T1000 (cell line): Measurements from ENCODE around the gene CLTRN.
"Not testable (repeated sequence)": the region's sequence is repeated elsewhere in the genome, so short reads cannot be mapped to it uniquely, and the experiment has no call there.

Experiments used
- DNase-seq: peaks from one replicate; lab custom pipeline; 2025; ENCODE audit warnings: mixed read lengths; lab: John Stamatoyannopoulos, UW

The CLTRN gene

GRCh38 chrX:15664487-15665444, at the start of gene CLTRN:
CLTRN (minus strand) TSS chrX:15664805; CDS start chrX:15664775, 30 bp downstream.
- DNase-seq = no peak

GRCh38 chrX:15704273-15704672, 39.7 kb upstream of the CLTRN start:
- DNase-seq = not testable (repeated sequence)

DNA sequence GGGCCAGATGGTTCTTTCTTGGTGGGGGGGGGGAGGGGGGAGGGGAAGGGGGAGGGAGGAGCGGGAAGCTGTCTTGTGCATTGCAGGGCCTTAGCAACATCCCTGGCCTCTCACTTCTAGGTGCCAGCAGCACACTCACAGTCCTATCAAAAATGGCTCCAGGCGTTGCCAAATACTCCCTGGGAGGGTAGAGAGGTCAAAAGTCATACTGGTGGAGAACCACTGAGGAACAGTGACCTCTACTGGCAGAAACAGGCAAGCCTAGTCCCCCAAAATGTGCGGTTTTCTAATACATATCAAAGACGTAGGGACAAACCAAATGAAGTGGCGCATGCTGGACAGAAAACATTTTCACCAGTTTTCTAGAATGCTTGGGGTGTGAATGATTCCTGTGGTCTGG, 39.2 kb upstream of the CLTRN start:
- DNase-seq = not testable (repeated sequence)

- no peak for DNase-seq
Observed at GRCh38 chrX:15702488-15703371, 38.1 kb upstream of the CLTRN start.

GRCh38 chrX:15696516-15696915, 31.9 kb upstream of the CLTRN start:
- DNase-seq = no peak

DNA sequence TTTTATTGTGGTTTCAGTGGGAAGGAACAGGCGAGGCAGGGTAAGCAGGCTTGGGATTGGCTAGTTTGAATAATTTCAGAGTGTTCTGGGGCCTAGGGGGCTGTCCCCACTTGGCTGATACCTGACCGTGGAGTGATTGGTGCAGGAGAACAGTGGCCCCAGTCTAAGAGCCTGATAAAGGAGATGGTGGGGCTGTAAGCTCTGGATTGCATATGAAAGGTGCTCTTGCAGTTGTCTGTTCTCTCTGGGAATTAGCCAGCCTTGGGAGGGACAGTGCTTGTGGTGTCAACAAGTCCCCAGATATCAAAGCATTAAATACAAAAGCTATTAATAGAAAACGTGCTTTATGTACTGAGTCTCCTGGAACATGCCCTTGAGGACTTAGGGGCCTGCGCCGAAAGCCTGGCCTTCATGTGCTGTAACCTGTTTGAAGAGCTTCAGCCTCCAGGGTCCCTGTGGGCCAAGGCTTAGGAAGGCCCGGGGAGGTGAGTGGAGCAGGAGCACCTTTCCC, 30.4 kb upstream of the CLTRN start:
- DNase-seq = no peak

DNA sequence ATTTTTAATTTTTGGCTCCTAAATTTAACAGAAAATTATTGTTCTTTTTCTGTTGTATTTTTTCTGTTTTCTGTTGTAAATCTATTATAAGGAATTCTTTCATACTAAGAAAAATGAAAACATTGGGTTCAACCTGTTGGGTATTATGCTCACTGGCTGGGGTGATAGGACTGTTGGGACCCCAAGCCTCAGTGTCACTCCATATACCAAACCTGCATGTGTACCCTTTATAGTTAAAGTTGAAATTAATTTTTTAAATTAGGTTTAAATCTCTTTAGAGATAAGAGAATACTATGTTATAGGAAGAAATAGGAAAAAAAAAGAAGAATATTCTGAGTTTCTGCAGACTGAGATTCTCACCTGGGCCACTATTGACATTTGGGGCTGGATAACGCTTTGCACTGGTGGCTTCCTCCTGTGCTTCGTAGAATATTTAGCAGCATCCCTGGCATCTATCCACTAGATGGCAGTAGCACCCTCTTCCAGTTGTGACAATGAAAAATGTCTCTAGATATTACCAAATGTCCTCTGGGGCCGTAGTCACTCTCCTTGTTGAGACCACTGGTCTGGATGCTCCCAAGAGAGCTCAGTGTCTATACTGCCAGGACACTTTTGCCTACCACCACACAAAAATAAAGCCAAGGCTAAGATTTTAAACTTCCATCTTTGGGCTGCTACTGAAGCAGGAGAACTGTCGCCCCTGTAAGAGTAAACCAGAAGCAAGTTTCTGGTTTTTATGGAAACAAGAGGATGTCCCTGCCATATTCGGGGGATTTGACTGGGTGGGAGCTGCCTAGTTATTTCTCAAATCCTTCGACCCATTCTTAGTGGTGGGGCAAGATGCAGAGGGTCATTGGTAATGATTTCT, 22.4 kb upstream of the CLTRN start:
- DNase-seq = peak; percentile 11

- DNase-seq = no peak
Observed at GRCh38 chrX:15683193-15683592, 18.6 kb upstream of the CLTRN start.

GRCh38 chrX:15681433-15681832, 16.8 kb upstream of the CLTRN start:
- no peak for DNase-seq

DNA sequence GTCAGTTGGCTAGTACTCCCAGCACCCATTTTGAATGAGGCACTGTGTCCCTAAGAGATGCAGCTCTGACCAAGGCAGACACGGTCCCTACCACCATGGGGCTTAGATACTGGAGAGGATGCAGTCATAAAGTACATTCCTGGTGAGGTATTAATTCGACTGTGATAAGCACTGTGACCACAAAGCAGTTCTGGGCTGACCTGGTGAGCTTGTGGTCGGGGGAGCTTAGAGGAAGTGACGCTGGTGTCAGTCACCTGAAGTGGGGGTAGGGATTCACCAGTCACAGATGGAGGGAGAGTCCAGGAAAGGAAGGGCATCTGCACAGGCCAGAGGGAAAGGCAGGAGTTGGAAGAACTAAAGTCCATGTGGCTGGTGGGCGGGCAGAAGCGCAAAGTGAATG, 15.8 kb upstream of the CLTRN start:
- DNase-seq = no peak

- no peak for DNase-seq
Observed at GRCh38 chrX:15679246-15679645, 14.6 kb upstream of the CLTRN start.

DNA sequence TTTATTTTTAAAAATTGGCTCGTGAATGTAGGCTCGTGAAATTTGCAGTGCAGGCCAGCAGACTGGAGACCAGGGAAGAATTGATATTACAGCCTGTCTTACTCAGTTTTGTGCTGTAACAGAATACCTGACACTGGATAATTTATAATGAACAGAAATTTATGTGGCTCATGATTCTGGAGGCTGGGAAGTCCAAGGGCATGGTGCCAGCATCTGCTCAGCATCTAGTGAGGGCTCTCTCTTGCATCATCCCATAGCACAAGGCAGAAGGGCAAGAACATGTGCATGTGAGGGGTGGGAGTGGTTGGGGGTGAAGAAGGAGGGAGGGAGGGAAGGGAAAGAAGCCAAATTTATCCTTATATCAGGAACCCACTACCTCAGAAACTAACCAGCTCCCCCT, 13.7 kb upstream of the CLTRN start:
- DNase-seq = no peak

GRCh38 chrX:15676886-15677285, 12.3 kb upstream of the CLTRN start:
- no peak for DNase-seq

- peak; percentile 68 for DNase-seq
Observed at GRCh38 chrX:15675490-15675921, 10.9 kb upstream of the CLTRN start.

- DNase-seq = peak; percentile 67
Observed at GRCh38 chrX:15674841-15675489, 10.4 kb upstream of the CLTRN start.

DNA sequence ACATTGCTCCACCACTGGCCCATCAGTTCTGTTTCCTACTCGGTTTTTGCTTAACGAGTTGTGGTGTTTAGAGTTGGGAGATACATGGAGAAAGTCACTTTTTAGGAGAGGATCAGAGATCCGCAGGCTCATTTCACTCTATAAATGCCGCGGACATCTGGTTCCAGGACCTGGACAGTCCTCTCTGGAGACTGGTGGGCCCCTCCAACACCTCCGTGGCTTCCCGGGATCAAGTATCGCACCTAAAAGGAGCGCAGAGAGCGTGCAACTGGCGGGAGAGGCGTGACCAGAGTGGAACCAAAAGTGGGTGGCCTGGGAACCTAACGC, 9.9 kb upstream of the CLTRN start:
- no peak for DNase-seq

DNA sequence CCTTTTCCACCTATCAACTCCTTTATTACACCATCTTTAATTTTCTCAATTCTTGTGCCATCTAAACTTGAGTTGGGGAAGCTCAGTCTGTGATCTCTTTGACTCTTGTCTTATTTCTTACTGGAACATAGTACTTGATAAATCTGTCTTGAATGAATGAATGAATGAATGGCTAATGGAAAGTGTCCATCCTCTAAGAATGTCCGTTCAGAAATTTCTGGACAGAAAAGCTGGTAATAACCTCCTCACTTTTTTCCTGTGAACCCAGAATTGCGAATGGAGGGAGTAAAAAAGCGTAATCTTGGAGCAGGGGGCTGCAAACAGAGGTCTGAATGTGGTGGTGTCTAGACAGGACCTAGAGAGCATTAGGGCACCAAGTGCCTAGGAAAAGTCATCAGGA, 9.4 kb upstream of the CLTRN start:
- no peak for DNase-seq

DNA sequence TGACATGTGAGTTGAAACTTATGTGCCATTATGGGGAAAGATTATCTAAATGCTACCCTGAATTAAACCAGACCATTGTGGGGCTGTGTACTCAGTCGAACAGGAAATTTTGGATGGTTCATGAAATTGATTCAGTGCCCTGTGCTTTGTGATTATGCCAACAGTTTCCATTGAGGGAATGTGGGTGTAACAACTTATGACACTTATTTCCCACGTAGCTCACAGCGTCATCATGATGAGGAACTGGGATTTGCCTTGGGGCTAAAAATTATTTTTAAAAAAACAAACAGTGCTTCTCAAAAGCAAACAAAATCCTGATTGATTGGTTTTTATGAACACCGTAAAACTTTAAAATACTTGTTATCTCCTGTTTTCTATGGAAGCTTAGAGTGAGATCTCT, 8.3 kb upstream of the CLTRN start:
- DNase-seq = no peak

DNA sequence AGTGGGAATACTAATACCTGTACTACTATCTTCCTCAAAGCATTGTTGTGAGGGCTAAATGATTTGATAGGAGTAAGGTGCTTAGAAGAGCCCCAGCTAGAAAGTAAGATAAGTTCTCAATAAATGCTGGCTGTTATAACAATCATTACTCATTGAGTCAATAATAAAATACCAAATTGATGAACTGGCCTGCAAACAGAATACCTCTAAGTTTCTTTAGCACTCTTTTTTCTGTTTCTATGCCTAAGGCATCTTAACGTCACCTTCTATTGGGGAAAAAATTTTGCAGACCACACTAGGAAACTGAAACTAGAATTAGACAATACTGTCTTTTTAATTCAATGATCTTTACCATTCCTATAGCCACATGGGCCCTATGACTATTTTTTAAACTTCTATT, 1.2 kb downstream of the CLTRN start:
- no peak for DNase-seq

GRCh38 chrX:15654804-15655203, 9.8 kb downstream of the CLTRN start:
- DNase-seq = not testable (repeated sequence)

GRCh38 chrX:15653961-15654360, 10.6 kb downstream of the CLTRN start:
- no peak for DNase-seq
